Measurements from ENCODE around the gene ARNT2.

ARNT2 gene

GRCh38 chr15:80447077-80447476 lies 42.9 kb downstream of the ARNT2 start:
- Histone ChIP-seq H3K36me3 (replicated peaks in 1 of 2; ENCODE audit: control insufficient read depth in 2 of 2, insufficient read depth in 2 of 2, low read length in 2 of 2) (peaks cover 6 to 18% of the 10 kb centered on the region in 2 donors), H2BK15ac (ENCODE audit: low read length) (no peak overlapping the region), H2AFZ (ENCODE audit: low read length) (no peak overlapping the region)

GRCh38 chr15:80449825-80450224 lies 45.6 kb downstream of the ARNT2 start:
- no peak overlapping the region for H2BK120ac ChIP-seq (ENCODE audit: low read depth, low read length)
- H3K27ac ChIP-seq (replicated peaks; ENCODE audit: low read length): no peak overlapping the region
- H2BK15ac ChIP-seq (ENCODE audit: low read length): no peak overlapping the region
- H2BK12ac ChIP-seq (ENCODE audit: low read length): no peak overlapping the region
- peaks cover 0 to 2% (median 0%) of the 10 kb centered on the region in 3 experiments for H3K27me3 ChIP-seq (ENCODE audit: control insufficient read depth in 3 of 3, insufficient read depth in 3 of 3, low read depth in 1 of 3, low read length in 3 of 3)
- peaks cover 13 to 18% of the 10 kb centered on the region in 2 donors for H3K4me1 ChIP-seq (ENCODE audit: control insufficient read depth in 2 of 2, insufficient read depth in 1 of 2, low read depth in 1 of 2, low read length in 2 of 2)
- no peak overlapping the region for H2AFZ ChIP-seq (ENCODE audit: low read length)
- peaks cover 9% of the 10 kb centered on the region for H3K79me1 ChIP-seq (ENCODE audit: low read depth, low read length)
- H3K9ac ChIP-seq (ENCODE audit: low read depth, low read length, poor library complexity): no peak overlapping the region
- WGBS, 2 donors (ENCODE audit: extremely low coverage in 2 of 2, insufficient read length in 2 of 2, insufficient replicate concordance in 1 of 2): no CpG with 5 or more reads among the region's 5 CpGs
- no peak overlapping the region for H2BK5ac ChIP-seq (ENCODE audit: low read length)
- H3K4me3 ChIP-seq (ENCODE audit: low read length in 2 of 2): no peak overlapping the region
- H2AK5ac ChIP-seq (ENCODE audit: low read depth, low read length): no peak overlapping the region
- no peak overlapping the region for H4K8ac ChIP-seq (ENCODE audit: low read depth, low read length)
- no peak overlapping the region for H3K14ac ChIP-seq (ENCODE audit: low read length)
- H3K9me3 ChIP-seq (replicated peaks in 1 of 2; ENCODE audit: control insufficient read depth in 2 of 2, insufficient read depth in 1 of 2, low read depth in 1 of 2, low read length in 2 of 2): peaks cover 0 to 5% of the 10 kb centered on the region in 2 donors
- no peak overlapping the region for H4K91ac ChIP-seq (ENCODE audit: low read depth, low read length, poor library complexity)
- DNase-seq (ENCODE audit: low spot score): no peak
- no peak overlapping the region for H3K23ac ChIP-seq (ENCODE audit: low read depth, low read length, poor library complexity)
- H3K18ac ChIP-seq (ENCODE audit: low read length): no peak overlapping the region
- no peak overlapping the region for H3K4ac ChIP-seq (ENCODE audit: low read length)
- H3K36me3 ChIP-seq (replicated peaks in 1 of 2; ENCODE audit: control insufficient read depth in 2 of 2, insufficient read depth in 2 of 2, low read length in 2 of 2): peaks cover 7 to 35% of the 10 kb centered on the region in 2 donors
- H3K4me2 ChIP-seq (ENCODE audit: insufficient read depth, low read length, poor library complexity, severe bottlenecking): no peak overlapping the region

More at GRCh38 chr15:80447077-80447476, 42.9 kb downstream of the ARNT2 start:
- no peak for DNase-seq (ENCODE audit: low spot score)
- Histone ChIP-seq H3K79me1 (ENCODE audit: low read depth, low read length) (peaks cover 17% of the 10 kb centered on the region), H3K4me3 (ENCODE audit: low read length in 2 of 2) (no peak overlapping the region), H4K91ac (ENCODE audit: low read depth, low read length, poor library complexity) (no peak overlapping the region), H3K4me2 (ENCODE audit: insufficient read depth, low read length, poor library complexity, severe bottlenecking) (no peak overlapping the region), H3K18ac (ENCODE audit: low read length) (no peak overlapping the region), H3K4me1 (ENCODE audit: control insufficient read depth in 2 of 2, insufficient read depth in 1 of 2, low read depth in 1 of 2, low read length in 2 of 2) (peaks cover 13 to 20% of the 10 kb centered on the region in 2 donors), H3K23ac (ENCODE audit: low read depth, low read length, poor library complexity) (no peak overlapping the region), H3K14ac (ENCODE audit: low read length) (no peak overlapping the region), H2BK5ac (ENCODE audit: low read length) (no peak overlapping the region), H2BK12ac (ENCODE audit: low read length) (no peak overlapping the region), H4K8ac (ENCODE audit: low read depth, low read length) (no peak overlapping the region), H2BK120ac (ENCODE audit: low read depth, low read length) (no peak overlapping the region), H2AK5ac (ENCODE audit: low read depth, low read length) (no peak overlapping the region), H3K9ac (ENCODE audit: low read depth, low read length, poor library complexity) (no peak overlapping the region), H3K4ac (ENCODE audit: low read length) (no peak overlapping the region), H3K9me3 (replicated peaks in 1 of 2; ENCODE audit: control insufficient read depth in 2 of 2, insufficient read depth in 1 of 2, low read depth in 1 of 2, low read length in 2 of 2) (peaks cover 0 to 9% of the 10 kb centered on the region in 2 donors), H3K27me3 (ENCODE audit: control insufficient read depth in 3 of 3, insufficient read depth in 3 of 3, low read depth in 1 of 3, low read length in 3 of 3) (peaks cover 0 to 4% (median 0%) of the 10 kb centered on the region in 3 experiments), H3K27ac (replicated peaks; ENCODE audit: low read length) (no peak overlapping the region)

GRCh38 chr15:80450811-80451321 lies 46.7 kb downstream of the ARNT2 start:
- Histone ChIP-seq H3K4me2 (ENCODE audit: insufficient read depth, low read length, poor library complexity, severe bottlenecking) (no peak overlapping the region), H3K9ac (ENCODE audit: low read depth, low read length, poor library complexity) (no peak overlapping the region), H4K91ac (ENCODE audit: low read depth, low read length, poor library complexity) (no peak overlapping the region), H3K18ac (ENCODE audit: low read length) (no peak overlapping the region), H4K8ac (ENCODE audit: low read depth, low read length) (no peak overlapping the region), H2AFZ (ENCODE audit: low read length) (no peak overlapping the region), H3K4me3 (ENCODE audit: low read length in 2 of 2) (no peak overlapping the region), H2BK120ac (ENCODE audit: low read depth, low read length) (no peak overlapping the region), H3K36me3 (replicated peaks in 1 of 2; ENCODE audit: control insufficient read depth in 2 of 2, insufficient read depth in 2 of 2, low read length in 2 of 2) (peaks cover 6 to 45% of the 10 kb centered on the region in 2 donors), H3K9me3 (replicated peaks in 1 of 2; ENCODE audit: control insufficient read depth in 2 of 2, insufficient read depth in 1 of 2, low read depth in 1 of 2, low read length in 2 of 2) (peaks cover 0 to 2% of the 10 kb centered on the region in 2 donors), H3K4me1 (ENCODE audit: control insufficient read depth in 2 of 2, insufficient read depth in 1 of 2, low read depth in 1 of 2, low read length in 2 of 2) (peaks cover 10 to 13% of the 10 kb centered on the region in 2 donors), H2AK5ac (ENCODE audit: low read depth, low read length) (no peak overlapping the region), H2BK12ac (ENCODE audit: low read length) (no peak overlapping the region), H3K27ac (replicated peaks; ENCODE audit: low read length) (no peak overlapping the region), H3K79me1 (ENCODE audit: low read depth, low read length) (peaks cover 4% of the 10 kb centered on the region), H3K27me3 (ENCODE audit: control insufficient read depth in 3 of 3, insufficient read depth in 3 of 3, low read depth in 1 of 3, low read length in 3 of 3) (no peaks in the 10 kb centered on the region), H2BK5ac (ENCODE audit: low read length) (no peak overlapping the region), H2BK15ac (ENCODE audit: low read length) (no peak overlapping the region), H3K4ac (ENCODE audit: low read length) (no peak overlapping the region), H3K23ac (ENCODE audit: low read depth, low read length, poor library complexity) (peak overlapping the region; percentile 38), H3K14ac (ENCODE audit: low read length) (no peak overlapping the region)
- no CpG with 5 or more reads among the region's 14 CpGs for WGBS, 2 donors (ENCODE audit: extremely low coverage in 2 of 2, insufficient read length in 2 of 2, insufficient replicate concordance in 1 of 2)
- no peak for DNase-seq (ENCODE audit: low spot score)

GRCh38 chr15:80452166-80452565 lies 48.0 kb downstream of the ARNT2 start:
- DNase-seq (ENCODE audit: low spot score): no peak
- WGBS, 2 donors (ENCODE audit: extremely low coverage in 2 of 2, insufficient read length in 2 of 2, insufficient replicate concordance in 1 of 2): no CpG with 5 or more reads among the region's 4 CpGs

More at GRCh38 chr15:80452166-80452565, 48.0 kb downstream of the ARNT2 start:
- Histone ChIP-seq H3K27me3 (ENCODE audit: control insufficient read depth in 3 of 3, insufficient read depth in 3 of 3, low read depth in 1 of 3, low read length in 3 of 3) (no peaks in the 10 kb centered on the region), H3K4me2 (ENCODE audit: insufficient read depth, low read length, poor library complexity, severe bottlenecking) (no peak overlapping the region), H3K4me1 (ENCODE audit: control insufficient read depth in 2 of 2, insufficient read depth in 1 of 2, low read depth in 1 of 2, low read length in 2 of 2) (peaks cover 9 to 11% of the 10 kb centered on the region in 2 donors), H3K23ac (ENCODE audit: low read depth, low read length, poor library complexity) (no peak overlapping the region), H3K9me3 (replicated peaks in 1 of 2; ENCODE audit: control insufficient read depth in 2 of 2, insufficient read depth in 1 of 2, low read depth in 1 of 2, low read length in 2 of 2) (no peaks in the 10 kb centered on the region), H3K18ac (ENCODE audit: low read length) (no peak overlapping the region), H2BK15ac (ENCODE audit: low read length) (no peak overlapping the region), H2BK12ac (ENCODE audit: low read length) (no peak overlapping the region), H3K4ac (ENCODE audit: low read length) (no peak overlapping the region), H3K79me1 (ENCODE audit: low read depth, low read length) (peaks cover 2% of the 10 kb centered on the region), H3K9ac (ENCODE audit: low read depth, low read length, poor library complexity) (no peak overlapping the region), H4K8ac (ENCODE audit: low read depth, low read length) (no peak overlapping the region), H2AK5ac (ENCODE audit: low read depth, low read length) (no peak overlapping the region), H3K14ac (ENCODE audit: low read length) (no peak overlapping the region), H3K27ac (replicated peaks; ENCODE audit: low read length) (no peak overlapping the region), H3K36me3 (replicated peaks in 1 of 2; ENCODE audit: control insufficient read depth in 2 of 2, insufficient read depth in 2 of 2, low read length in 2 of 2) (peaks cover 6 to 51% of the 10 kb centered on the region in 2 donors), H4K91ac (ENCODE audit: low read depth, low read length, poor library complexity) (no peak overlapping the region), H3K4me3 (ENCODE audit: low read length in 2 of 2) (no peak overlapping the region), H2BK120ac (ENCODE audit: low read depth, low read length) (no peak overlapping the region), H2BK5ac (ENCODE audit: low read length) (no peak overlapping the region), H2AFZ (ENCODE audit: low read length) (no peak overlapping the region)

Data from neuronal stem cell (in vitro differentiated cells).